Inferior parietal cortex (tissue), 1 donor: Measurements from ENCODE around the gene DBI.
A peak's percentile ranks its signal among the peaks of the same experiment; 100 is the strongest.
"Not testable (repeated sequence)": the region's sequence is repeated elsewhere in the genome, so short reads cannot be mapped to it uniquely, and the experiment has no call there.

Source experiments
- DNase-seq: peaks from one replicate; pipeline ENCODE4 v3.0.0-alpha.2; 2016; ENCODE audit errors: extremely low spot score

Gene DBI

DNA sequence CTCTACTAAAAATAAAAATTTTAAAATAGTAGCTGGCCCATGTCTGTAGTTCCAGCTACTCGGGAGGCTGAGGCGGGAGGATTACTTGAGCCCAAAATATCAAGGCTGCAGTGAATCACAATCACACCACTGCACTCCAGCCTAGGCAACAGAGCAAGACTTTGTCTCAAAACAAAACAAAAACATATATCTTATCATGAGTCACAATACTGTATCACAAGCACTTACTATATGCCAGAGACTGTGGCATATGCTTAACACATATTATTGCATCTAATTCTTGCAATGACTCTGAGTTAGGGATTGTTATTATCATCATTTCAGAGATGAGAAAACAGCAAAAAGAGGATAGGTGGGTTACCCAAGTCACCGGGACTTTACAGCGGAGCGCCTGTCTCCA is 35.3 kb downstream of the DBI start:
- DNase-seq: no peak

DNA sequence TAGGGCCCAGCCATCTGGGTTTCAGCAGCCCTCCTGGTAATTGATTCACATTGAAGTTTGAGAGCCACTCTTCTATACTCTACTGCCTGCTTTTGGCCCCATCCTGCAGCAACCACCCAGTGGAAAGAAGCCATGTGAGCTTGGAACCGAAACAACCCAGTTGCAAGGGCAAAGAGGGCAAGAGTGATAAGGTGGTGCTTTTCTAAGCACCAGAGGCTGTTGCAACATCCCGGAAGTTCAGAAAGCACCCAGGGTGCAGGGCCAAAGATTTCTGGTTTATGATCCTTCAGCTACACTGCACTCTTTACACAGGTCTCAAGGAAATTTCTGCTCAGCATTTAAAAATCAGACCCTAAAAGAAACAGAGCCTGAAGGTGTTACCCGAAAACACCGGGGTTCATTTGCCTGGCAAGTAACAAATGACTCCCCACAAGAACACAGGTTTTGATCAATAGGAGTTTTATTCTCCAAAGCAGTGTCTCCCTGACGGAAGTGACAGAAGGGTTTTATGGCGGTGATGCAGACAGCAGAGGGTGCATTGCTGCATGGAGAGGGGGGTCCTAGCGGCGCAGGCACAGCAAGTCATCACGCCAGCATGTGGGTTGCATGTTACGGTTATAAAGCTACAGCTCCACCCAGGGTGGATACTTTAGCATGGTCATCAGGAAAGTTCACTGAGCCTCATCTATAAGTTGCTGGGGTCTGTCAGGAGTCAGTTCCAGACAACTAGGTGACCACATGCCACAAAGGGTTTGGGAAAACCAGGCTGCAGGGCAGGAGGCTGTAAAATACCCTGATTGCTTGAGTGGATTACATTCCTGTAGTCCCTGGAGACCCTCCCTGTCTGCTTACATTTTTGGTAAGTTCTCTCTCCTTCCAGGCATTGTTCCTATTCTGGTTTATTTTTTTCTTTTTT is 36.1 kb downstream of the DBI start:
- DNase-seq: no peak

DNA sequence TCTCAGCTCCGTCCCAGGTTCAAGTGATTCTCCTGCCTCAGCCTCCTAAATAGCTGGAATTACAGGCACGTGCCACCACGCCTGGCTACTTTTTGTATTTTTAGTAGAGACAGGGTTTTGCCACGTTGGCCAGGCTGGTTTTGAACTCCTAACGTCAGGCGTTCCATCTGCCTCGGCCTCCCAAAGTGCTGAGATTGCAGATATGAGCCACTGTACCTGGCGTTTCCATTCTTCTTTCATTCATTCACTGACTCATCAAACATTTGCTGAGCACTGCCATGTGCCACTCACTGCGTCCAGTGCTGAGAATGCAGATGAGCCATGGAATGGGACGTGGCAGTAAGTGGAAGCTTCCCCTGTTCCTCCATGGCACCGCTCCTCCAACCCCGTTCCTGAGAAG is 36.8 kb downstream of the DBI start:
- not testable (repeated sequence) for DNase-seq

DNA sequence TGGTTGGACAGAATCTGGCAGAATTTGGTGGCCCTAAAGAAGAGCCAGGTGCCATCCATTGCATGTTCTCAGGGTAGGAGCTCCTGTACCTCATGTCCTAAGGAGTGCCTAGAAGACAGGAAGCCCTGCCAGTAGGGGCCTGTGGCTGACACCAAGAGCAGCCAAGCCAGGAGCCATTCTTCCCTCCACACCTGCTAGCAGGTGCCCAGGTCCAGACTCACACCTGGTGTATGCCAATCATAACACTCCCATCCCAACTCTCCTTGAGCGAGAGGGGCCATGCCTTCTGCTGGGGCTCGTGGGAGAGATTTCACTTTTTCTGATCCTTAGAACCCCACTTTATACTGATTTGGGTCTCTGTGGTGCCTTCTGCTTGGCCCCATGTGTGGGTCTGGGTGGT is 38.4 kb downstream of the DBI start:
- DNase-seq: no peak

DNA sequence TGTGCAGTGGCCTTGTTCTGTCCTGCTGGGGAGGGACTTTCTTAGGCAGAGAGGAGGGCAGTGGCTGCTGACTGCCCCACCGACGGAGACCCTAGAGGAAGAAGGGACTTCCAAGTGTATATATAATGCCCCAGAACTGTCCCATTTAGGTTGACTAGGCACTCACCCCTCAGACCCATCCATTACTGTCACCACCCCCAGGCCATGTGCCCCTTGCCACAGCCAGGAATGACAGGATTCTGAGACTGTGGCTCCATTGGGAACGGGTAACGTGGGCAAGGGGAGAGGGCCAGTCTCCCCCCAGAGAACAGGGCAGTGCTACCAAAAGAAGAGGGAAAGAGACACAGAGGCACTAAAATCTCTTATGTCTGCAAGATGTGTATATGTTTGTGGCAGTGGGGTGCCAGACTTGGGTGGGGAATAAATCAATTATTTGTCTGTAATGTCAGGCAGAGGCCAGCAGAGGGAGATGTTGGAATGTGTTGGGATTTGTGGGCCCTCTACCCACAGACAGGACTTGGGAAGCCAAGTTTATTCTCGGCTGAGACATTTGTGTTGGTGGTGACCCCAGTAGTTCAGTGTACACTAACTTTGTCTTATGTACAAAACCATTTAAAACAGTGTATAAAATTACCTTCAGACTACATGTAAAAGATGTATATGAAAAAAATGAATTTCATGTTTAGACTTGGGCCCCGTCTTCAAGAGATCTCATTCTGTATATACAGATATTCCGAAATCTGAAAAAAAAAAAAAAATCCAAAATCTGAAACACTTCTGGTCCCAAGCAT is 40.8 kb downstream of the DBI start:
- DNase-seq: peak; percentile 82

DNA sequence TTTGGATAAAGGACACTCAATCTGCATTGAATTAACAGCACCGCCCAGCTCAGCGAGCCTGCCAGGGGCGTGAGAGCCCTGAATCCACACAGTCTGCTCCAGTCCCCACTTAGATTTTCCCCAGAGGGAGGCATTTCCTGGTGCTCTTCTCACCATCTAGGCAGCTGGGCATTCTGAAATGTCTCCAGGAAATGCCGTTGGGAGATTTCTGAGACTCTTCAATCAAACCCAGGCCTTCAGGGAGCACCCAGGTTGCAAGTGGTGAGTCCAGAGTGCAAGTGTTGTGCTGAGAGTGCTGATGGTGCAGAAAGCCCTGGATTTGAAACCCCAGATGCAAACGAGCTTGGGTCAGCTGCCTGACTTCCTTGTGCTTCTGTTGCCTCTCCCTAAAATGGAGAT is 41.4 kb downstream of the DBI start:
- DNase-seq: no peak

DNA sequence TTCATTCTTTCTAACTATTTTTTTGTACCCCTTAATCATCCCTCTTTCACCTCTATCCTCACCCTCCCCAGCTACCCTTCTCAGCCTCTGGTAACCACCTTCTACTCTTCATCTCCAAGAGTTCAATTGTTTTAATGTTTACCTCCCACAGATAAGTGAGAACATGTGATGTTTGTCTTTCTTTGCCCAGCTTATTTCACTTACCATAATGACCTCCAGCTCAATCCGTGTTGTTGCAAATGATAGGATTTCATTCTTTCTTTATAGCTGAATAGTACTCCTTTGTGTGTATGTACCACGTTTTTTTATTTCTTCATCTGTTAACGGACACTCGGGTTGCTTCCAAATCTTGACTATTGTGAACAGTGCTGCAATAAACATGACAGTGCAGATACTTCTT is 42.7 kb downstream of the DBI start:
- no peak for DNase-seq

DNA sequence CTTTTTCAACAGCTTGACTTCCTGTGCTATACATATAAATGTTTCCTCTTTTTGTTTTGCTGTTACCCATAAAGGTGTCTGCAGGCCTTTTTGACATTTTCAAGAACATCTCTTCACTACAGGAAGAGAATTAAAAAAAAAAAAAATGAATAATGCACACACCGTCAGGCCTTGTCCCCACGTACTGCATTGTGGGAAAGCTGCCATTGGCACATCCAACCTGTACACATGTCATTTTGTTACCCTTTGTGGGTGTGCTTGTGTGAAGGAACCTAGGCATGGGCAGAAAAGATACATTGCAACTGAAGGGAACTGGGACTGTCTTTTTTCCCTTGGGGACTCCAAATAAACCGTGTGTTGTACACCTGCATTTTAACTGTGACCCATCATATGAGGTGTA is 48.1 kb downstream of the DBI start:
- no peak for DNase-seq

DNA sequence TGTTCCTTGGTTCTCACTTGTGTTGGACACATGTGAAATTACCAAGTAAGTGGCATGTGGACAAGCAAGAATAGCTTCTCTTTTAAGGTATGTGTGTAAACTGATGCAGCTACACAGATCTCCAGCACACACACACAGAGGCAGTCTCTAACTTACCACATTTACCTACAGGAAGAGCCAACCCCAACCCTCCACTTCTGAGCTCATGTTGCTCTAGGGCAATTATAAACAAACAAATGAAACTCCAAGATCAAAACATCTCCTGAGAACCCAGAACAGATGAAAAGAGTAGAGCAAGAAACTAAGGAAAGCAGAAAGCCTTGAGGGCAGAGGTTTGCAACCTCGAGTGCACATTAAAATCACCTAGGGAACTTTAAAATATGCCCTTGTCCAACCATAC is 48.9 kb downstream of the DBI start:
- DNase-seq: no peak

DNA sequence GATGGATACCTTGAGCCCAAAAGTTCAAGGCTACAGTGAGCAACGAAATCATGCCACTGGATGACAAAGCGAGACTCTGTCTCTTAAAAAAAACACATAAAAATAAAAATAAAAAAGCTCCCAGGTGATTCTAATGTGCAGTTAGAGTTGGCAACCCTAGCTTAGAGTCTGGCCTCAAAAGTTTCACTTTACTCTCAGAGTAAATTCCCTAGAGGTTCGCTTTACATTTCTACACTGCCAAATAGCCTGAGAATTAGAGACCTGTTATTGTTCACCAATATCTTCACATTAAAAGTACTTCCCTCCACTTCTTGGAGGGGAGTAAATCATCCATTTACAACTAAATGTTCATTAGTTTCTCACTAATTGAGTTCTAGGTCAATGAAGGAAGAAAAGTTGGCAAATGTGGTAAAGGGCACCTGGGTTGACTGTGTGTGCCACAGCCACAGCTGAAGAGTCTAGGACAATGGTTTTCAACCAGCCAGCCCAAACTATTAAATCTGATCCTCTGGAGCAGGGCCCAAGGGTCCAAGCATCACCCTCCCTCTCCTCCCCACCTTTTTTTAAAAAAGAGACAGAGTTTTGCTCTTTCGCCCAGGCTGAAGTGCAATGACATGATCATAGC is 49.6 kb downstream of the DBI start:
- DNase-seq: no peak

DNA sequence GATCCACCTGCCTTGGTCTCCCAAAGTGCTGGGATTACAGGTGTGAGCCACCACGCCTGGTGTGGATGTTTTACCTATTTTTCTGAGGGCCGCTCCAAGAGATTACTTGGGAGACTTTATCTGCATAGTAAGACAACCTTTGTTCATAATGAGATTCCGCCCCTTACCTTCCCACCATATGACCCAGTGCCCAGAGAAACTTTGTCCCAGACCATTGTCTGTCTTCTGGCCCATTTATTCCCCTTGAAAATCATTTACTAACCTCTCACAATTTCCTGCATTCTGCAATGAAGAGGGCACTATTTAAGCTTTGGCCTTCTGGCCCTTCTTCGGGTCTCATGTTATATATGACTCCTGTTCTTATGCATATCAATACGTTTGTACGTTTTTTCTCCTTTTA is 51.1 kb downstream of the DBI start:
- DNase-seq: no peak

DNA sequence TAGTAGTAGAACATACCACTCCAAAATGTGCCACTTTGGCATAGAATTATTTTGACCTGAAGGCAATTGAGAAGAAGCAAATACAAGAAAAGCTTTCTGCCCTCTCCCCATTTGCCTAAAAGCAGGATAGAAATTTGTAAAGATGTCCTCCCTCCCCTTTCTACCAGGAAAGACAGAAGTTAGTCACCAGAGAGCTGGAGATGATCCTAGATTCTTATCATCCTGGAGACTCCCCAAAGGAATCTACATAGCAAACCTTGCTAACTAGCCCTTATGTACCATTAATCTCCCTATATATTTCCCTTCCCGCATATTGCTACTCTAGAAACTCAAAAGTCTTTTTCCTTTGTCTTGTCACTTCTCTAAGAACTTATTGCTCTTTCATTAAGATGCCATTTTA is 52.3 kb downstream of the DBI start:
- no peak for DNase-seq

DNA sequence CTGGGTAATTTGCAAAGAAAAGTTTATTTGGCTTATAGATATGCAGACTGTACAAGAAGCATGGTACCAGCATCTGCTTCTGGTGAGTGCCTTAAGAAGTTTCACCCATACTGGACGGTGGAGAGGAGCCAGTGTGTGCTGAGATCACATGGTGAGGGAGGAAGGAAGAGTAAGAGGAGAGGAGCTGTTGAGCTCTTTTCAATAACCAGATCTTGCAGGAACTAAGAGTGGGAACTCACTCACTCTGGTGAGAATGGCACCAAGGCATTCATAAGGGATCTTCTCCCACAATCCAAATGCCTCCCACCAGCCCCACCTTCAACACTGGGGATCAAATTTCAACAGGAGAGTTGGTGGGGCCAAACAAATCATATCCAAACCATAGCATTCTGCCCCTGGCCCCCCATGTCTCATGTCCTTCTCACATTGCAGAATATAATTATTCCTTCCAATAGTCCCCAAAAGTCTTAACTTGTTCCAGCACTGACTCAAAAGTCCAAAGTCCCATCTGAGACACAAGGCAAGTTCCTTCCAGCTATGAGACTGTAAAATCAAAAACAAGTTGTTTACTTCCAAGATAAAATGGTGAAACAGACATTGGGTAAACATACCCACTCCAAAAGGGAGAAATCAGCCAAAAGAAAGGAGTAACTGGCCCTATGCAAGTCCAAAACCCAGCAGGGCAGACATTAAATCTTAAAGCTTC is 53.2 kb downstream of the DBI start:
- DNase-seq: no peak

DNA sequence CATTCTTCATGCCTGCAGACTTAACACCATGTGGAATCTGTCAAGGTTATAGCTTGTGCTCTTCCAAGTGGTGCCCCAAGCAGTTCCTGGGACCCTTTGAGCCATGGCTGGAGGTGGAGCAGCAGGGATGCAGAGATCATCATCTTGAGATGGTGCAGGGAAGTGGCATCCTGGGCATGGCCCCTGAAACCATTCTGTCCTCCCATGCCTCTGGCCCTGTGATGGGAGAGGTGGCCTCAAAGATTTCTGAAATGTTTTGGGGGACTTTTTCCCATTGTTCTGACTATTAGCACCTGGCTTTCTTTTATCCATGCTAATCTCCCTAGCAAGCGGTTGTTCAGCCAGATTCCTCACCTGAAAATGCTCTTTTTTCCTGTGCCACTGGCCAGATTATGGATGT is 54.5 kb downstream of the DBI start:
- DNase-seq: no peak

DNA sequence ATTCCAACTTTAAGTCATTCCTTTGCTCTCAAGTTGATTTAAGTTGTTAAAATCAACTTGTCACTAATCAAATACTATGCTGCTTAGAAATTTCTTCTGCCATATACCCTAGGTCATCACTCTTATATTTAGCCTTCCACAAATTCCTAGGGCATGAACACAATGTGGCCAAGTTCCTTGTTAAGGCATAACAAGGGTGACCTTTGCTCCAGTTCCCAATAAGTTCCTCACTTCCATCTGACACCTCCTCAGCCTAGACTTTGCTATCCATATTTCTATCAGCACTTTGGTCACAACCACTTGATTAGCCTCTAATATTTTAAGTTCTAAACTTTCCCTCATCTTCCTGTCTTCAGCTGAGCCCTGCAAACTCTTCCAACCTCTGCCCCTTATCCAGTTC is 55.0 kb downstream of the DBI start:
- no peak for DNase-seq
